GM12873 (cell line): ENCODE results near the gene MYT1.

Experiments used
- CTCF ChIP-seq: IDR thresholded peaks from 2 replicates; pipeline ENCODE4 v1.5.1; 2012; ENCODE audit warnings: low read depth, mild to moderate bottlenecking, moderate library complexity, low read length, control low read depth; ENCODE audit not compliant: insufficient read depth; ENCODE audit errors: missing control alignments

Gene MYT1

GRCh38 chr20:64165866-64166600, 1.8 kb downstream of the MYT1 start:
- TF ChIP-seq CTCF: no peak

- TF ChIP-seq CTCF: no peak
Measured at GRCh38 chr20:64166721-64167615, 2.7 kb downstream of the MYT1 start.

- TF ChIP-seq CTCF: no peak
Measured at GRCh38 chr20:64167676-64168075, 3.4 kb downstream of the MYT1 start.

GRCh38 chr20:64168381-64169090, 4.3 kb downstream of the MYT1 start:
- TF ChIP-seq CTCF: no peak

GRCh38 chr20:64169091-64169560, 4.9 kb downstream of the MYT1 start:
- TF ChIP-seq CTCF: no peak

- TF ChIP-seq CTCF: no peak
Measured at GRCh38 chr20:64171211-64171610, 7.0 kb downstream of the MYT1 start.

- TF ChIP-seq CTCF: no peak
Measured at GRCh38 chr20:64173116-64173515, 8.9 kb downstream of the MYT1 start.
